ENCODE results near the gene NUDT17. TPM values are rescaled to one million over a fixed set of nuclear protein-coding genes. Genes with fewer than 3 reads are reported as not detected.
A peak's percentile ranks its signal among the peaks of the same experiment; 100 is the strongest.
"Not testable (repeated sequence)": the region's sequence is repeated elsewhere in the genome, so short reads cannot be mapped to it uniquely, and the experiment has no call there.

The NUDT17 gene
- total RNA-seq, 3 donors from 2014 or later, result 2.1 to 3.1 (median 2.8) TPM

DNA sequence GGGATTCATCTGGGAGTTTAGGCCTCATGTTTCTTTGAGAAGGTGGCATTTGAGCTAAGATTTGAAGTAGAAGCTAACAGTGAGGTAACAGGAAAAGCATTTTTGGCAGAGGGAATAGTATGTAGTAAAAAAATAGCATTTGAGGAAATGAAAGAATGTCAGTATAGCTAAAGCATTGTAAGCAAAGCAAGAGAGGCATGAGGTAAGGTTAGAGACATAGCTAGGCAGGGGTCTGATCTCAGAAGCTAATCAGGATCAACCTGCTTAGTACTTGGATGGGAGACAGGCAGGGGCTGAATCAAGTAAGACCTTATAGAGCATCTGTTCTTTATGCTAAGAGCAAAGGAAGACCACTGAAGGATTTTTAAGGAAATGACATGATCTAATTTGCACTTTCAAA is 17.5 kb upstream of the NUDT17 start:
- peaks cover 41% of the 10 kb centered on the region for H3K4me1 Mint-ChIP-seq (ENCODE audit: low read depth)
- no peaks in the 10 kb centered on the region for H3K27me3 Mint-ChIP-seq (ENCODE audit: low read depth)
- peak; percentile 4 to 5 for ATAC-seq

DNA sequence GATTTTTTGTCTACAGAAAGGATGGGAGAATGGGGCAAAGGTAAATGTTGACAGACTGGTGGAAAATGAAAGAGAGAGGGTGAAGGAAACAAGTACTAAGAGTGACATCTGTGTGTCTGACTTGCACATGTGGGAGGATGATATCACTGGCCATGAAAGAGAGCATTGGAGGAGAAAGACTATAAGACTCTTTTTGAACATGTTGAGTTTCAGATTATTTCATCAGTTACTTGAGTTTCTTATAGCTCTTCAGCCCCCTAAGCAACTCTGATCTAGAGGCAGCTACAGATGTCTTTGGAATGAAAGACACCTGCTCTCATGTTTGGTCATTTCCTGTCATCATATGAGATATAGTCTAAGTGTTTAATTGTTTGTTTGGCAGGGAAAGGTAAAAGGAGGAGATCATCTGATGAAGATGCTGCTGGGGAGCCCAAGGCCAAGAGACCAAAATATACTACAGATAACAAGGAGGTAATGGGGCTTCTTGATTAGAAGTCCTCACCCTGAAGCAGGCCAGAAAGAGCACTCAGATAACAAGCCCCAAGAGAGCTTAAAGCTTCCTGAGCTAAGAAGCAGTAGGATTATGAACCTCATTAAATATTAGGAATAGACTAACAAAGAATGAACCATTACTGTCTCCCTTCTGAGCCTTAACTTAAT is 16.9 kb upstream of the NUDT17 start:
- Mint-ChIP-seq H3K4me3 (peak overlapping the region; percentile 22), H3K4me1 (ENCODE audit: low read depth) (peaks cover 41% of the 10 kb centered on the region), H3K27me3 (ENCODE audit: low read depth) (no peaks in the 10 kb centered on the region), H3K9me3 (no peaks in the 10 kb centered on the region), H3K36me3 (ENCODE audit: insufficient read depth) (peaks cover 60% of the 10 kb centered on the region)
- ATAC-seq, result peak; percentile 72 to 75
- DNase-seq, result no peak

More for the DNA sequence above, 17.5 kb upstream of the NUDT17 start:
- no peaks in the 10 kb centered on the region for H3K9me3 Mint-ChIP-seq
- H3K4me3 Mint-ChIP-seq, result peak overlapping the region; percentile 22
- DNase-seq, result no peak
- peaks cover 55% of the 10 kb centered on the region for H3K36me3 Mint-ChIP-seq (ENCODE audit: insufficient read depth)

DNA sequence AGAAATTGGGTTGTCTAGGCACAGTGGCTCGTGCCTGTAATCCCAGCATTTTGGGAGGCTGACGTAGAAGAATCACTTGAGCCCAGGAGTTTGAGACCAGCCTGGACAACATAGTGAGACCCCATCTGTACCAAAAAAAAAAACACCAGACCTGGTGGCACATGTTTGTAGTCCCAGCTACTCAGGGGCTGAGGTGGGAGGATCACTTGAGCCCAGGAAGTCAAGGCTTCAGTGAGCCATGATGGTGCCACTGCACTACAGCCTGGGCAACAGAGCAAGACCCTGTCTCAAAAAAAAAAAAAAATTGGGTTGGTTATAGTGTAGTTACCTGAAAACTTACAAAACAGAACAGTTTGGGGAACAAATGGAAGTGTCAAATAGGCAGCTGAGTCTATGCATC is 14.6 kb upstream of the NUDT17 start:
- H3K4me3 Mint-ChIP-seq; H3K9me3 Mint-ChIP-seq; H3K27me3 Mint-ChIP-seq (ENCODE audit: low read depth); ATAC-seq; DNase-seq: not testable (repeated sequence)
- Mint-ChIP-seq H3K4me1 (ENCODE audit: low read depth) (peaks cover 32% of the 10 kb centered on the region), H3K36me3 (ENCODE audit: insufficient read depth) (peaks cover 59% of the 10 kb centered on the region)

- no peak overlapping the region for H3K4me3 Mint-ChIP-seq
- H3K27me3 Mint-ChIP-seq (ENCODE audit: low read depth), result no peaks in the 10 kb centered on the region
- ATAC-seq, result no peak
- no peaks in the 10 kb centered on the region for H3K9me3 Mint-ChIP-seq
- H3K36me3 Mint-ChIP-seq (ENCODE audit: insufficient read depth), result peaks cover 37% of the 10 kb centered on the region
- DNase-seq, result no peak
- no peaks in the 10 kb centered on the region for H3K4me1 Mint-ChIP-seq (ENCODE audit: low read depth)
These were observed 7.8 kb upstream of the NUDT17 start for GRCh38 chr1:145837656-145838055.

- no peak for DNase-seq
- ATAC-seq, result no peak
- Mint-ChIP-seq H3K4me1 (ENCODE audit: low read depth) (peaks cover 6% of the 10 kb centered on the region), H3K4me3 (no peak overlapping the region), H3K9me3 (no peaks in the 10 kb centered on the region), H3K27me3 (ENCODE audit: low read depth) (no peaks in the 10 kb centered on the region), H3K36me3 (ENCODE audit: insufficient read depth) (peaks cover 20% of the 10 kb centered on the region)
These were observed 2.4 kb upstream of the NUDT17 start for GRCh38 chr1:145843031-145843430.

GRCh38 chr1:145845144-145845513 is 301 bp upstream of the NUDT17 start:
- no peaks in the 10 kb centered on the region for H3K27me3 Mint-ChIP-seq (ENCODE audit: low read depth)
- H3K4me1 Mint-ChIP-seq (ENCODE audit: low read depth), result peaks cover 10% of the 10 kb centered on the region
- H3K36me3 Mint-ChIP-seq (ENCODE audit: insufficient read depth), result peaks cover 14% of the 10 kb centered on the region
- ATAC-seq, result peak; percentile 59 to 61
- no peaks in the 10 kb centered on the region for H3K9me3 Mint-ChIP-seq
- no peak for DNase-seq
- no peak overlapping the region for H3K4me3 Mint-ChIP-seq

DNA sequence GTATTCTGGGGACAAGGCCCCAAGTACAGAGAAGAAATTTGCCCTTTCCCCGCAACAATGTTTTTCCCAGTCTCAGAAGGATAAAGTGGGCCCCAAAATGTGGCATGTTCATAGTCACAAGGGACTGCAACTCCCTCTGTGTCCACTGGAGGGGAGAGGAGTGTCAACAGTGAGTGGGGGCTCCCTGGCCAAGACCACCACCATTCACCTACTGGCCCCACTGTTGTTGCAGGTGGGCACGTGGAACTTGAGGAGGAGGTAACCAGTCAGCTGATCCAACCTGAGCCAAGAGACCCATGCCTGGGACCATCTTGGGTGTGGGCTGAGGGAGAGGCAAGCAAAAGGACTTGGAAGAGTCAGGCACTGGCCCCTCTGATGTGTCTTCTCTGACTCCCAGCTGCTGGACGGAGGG is 777 bp downstream of the NUDT17 start:
- H3K9me3 Mint-ChIP-seq, result no peaks in the 10 kb centered on the region
- H3K27me3 Mint-ChIP-seq (ENCODE audit: low read depth), result no peaks in the 10 kb centered on the region
- peaks cover 13% of the 10 kb centered on the region for H3K36me3 Mint-ChIP-seq (ENCODE audit: insufficient read depth)
- no peak overlapping the region for H3K4me3 Mint-ChIP-seq
- DNase-seq (peak; percentile 11), ATAC-seq (peak; percentile 49 to 55)
- peaks cover 11% of the 10 kb centered on the region for H3K4me1 Mint-ChIP-seq (ENCODE audit: low read depth)

- Mint-ChIP-seq H3K27me3 (ENCODE audit: low read depth) (no peaks in the 10 kb centered on the region), H3K9me3 (no peaks in the 10 kb centered on the region), H3K4me1 (ENCODE audit: low read depth) (peaks cover 11% of the 10 kb centered on the region), H3K4me3 (no peak overlapping the region), H3K36me3 (ENCODE audit: insufficient read depth) (peaks cover 6% of the 10 kb centered on the region)
- ATAC-seq (no peak), DNase-seq (no peak)
These were observed 2.4 kb downstream of the NUDT17 start for GRCh38 chr1:145847827-145848226.

- H3K4me1 Mint-ChIP-seq (ENCODE audit: low read depth), result peaks cover 11% of the 10 kb centered on the region
- no peak overlapping the region for H3K4me3 Mint-ChIP-seq
- no peak for DNase-seq
- H3K9me3 Mint-ChIP-seq, result no peaks in the 10 kb centered on the region
- ATAC-seq, result no peak
- peaks cover 8% of the 10 kb centered on the region for H3K36me3 Mint-ChIP-seq (ENCODE audit: insufficient read depth)
- no peaks in the 10 kb centered on the region for H3K27me3 Mint-ChIP-seq (ENCODE audit: low read depth)
These were observed 4.1 kb downstream of the NUDT17 start for GRCh38 chr1:145849356-145850160.

DNA sequence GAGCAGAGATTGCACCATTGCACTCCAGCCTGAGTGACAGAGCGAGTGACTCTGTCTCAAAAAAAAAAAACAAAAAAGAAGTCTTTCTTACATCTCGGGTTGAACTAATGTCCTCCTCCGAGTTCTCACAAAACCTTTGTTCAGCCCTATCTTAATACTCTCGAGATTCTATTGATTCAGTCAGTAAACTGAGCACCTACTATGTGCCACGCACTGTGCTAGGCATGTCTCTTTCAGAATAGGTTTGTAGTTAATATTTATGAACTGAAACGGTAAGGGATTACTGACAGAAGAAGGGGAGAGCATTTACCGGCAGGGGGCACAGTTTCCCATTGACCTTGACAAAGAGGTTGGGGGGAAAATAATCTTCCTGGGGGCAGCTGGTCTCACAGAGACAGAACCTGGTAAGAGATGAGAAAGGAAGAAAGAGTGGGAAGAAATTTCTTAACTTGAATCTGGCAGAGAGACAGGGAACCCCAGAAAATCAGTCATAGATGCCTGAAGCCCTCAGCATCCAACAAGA is 10.1 kb downstream of the NUDT17 start:
- H3K27me3 Mint-ChIP-seq (ENCODE audit: low read depth), result no peaks in the 10 kb centered on the region
- H3K4me1 Mint-ChIP-seq (ENCODE audit: low read depth), result peaks cover 9% of the 10 kb centered on the region
- DNase-seq (no peak), ATAC-seq (no peak)
- no peak overlapping the region for H3K4me3 Mint-ChIP-seq
- H3K9me3 Mint-ChIP-seq, result no peaks in the 10 kb centered on the region
- peaks cover 15% of the 10 kb centered on the region for H3K36me3 Mint-ChIP-seq (ENCODE audit: insufficient read depth)

DNA sequence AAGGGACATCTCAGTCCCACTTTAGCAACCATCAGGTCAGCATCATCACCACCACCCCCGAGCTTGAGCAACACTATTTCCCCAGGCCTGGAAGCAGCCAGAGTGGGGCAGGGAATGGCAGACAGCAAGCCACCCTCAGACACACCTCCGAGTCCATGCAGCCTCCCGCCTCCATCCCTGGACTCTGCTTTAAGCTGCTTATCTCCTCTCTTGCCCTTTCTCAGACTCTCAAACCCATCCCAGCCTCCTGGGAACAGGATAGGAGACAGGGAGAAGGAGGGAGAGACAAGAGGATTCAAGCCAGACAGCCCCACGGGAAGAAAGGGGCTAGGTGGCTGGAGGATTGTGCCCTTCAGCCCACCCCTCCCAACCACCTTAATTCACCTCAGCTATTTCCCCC is 11.7 kb downstream of the NUDT17 start:
- H3K4me3 Mint-ChIP-seq, result peak overlapping the region; percentile 38
- H3K27me3 Mint-ChIP-seq (ENCODE audit: low read depth), result no peaks in the 10 kb centered on the region
- peaks cover 9% of the 10 kb centered on the region for H3K4me1 Mint-ChIP-seq (ENCODE audit: low read depth)
- peaks cover 11% of the 10 kb centered on the region for H3K36me3 Mint-ChIP-seq (ENCODE audit: insufficient read depth)
- ATAC-seq, result no peak
- H3K9me3 Mint-ChIP-seq, result no peaks in the 10 kb centered on the region
- DNase-seq, result no peak

DNA sequence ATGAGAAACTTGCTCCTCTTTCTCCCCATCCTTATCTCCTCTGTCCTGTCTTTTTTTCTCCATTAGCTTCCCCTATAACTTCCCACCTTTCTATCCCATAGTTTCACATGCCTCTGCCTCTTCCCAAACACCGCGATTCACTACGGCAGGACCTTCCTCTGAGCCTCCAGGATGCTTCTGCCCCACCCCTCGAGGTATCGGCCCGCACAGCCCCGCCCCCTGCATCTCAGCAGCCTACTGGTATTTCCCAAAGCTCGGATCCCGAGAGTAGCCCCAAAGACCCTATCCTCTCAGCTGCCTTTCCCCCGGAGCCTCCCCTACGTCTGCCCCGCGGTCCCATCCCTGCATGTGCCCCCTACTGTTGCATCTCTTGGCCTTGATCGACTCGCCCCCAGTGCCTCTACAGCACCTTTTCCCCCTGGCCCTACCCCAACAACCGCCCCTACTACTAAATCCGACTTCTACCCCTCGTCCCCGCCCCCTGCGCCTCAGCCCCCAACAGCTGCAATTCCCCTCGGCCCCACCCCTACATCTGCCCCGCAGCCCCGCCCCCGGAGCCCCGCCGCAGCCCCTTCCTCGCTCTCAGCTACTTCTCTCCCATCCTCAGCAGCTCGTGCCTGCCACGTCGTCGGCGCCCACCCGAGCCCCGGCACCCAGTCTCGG is 12.9 kb downstream of the NUDT17 start:
- H3K4me1 Mint-ChIP-seq (ENCODE audit: low read depth), result peaks cover 9% of the 10 kb centered on the region
- peak; percentile 53 for ATAC-seq
- no peaks in the 10 kb centered on the region for H3K27me3 Mint-ChIP-seq (ENCODE audit: low read depth)

GRCh38 chr1:145858901-145859490 is 13.6 kb downstream of the NUDT17 start, which contains the start of gene PIAS3:
Gene PIAS3 (minus strand): TSS chr1:145859081. CDS start chr1:145858990, 91 bp downstream.
- Mint-ChIP-seq H3K36me3 (ENCODE audit: insufficient read depth) (peaks cover 7% of the 10 kb centered on the region), H3K27me3 (ENCODE audit: low read depth) (no peaks in the 10 kb centered on the region), H3K4me3 (peak within 1 kb of the TSS; percentile 95), H3K9me3 (no peaks in the 10 kb centered on the region), H3K4me1 (ENCODE audit: low read depth) (peaks cover 9% of the 10 kb centered on the region)
- ATAC-seq (peak; percentile 93 to 94), DNase-seq (peak; percentile 70)

More for the DNA sequence above, 12.9 kb downstream of the NUDT17 start:
- Mint-ChIP-seq H3K36me3 (ENCODE audit: insufficient read depth) (peaks cover 7% of the 10 kb centered on the region), H3K4me3 (peak overlapping the region; percentile 95), H3K9me3 (no peaks in the 10 kb centered on the region)
- DNase-seq, result peak; percentile 55

- peak; percentile 74 to 77 for ATAC-seq
- peak overlapping the region; percentile 95 for H3K4me3 Mint-ChIP-seq
- peaks cover 7% of the 10 kb centered on the region for H3K36me3 Mint-ChIP-seq (ENCODE audit: insufficient read depth)
- no peaks in the 10 kb centered on the region for H3K9me3 Mint-ChIP-seq
- peaks cover 3% of the 10 kb centered on the region for H3K27me3 Mint-ChIP-seq (ENCODE audit: low read depth)
- peak; percentile 65 for DNase-seq
- peaks cover 9% of the 10 kb centered on the region for H3K4me1 Mint-ChIP-seq (ENCODE audit: low read depth)
These were observed 14.1 kb downstream of the NUDT17 start for GRCh38 chr1:145859491-145860023.
